PC-9 (cell line): ENCODE results near the gene ZBTB43. TPM values are rescaled to one million over a fixed set of nuclear protein-coding genes. Genes with fewer than 3 reads are reported as not detected.
A peak's percentile ranks its signal among the peaks of the same experiment; 100 is the strongest.

Experiments used
- BruUV-seq: library from RNA; stranded (reverse); fragments of 400-500 nt; replicated peaks from 2 replicates; lab custom pipeline; 2021; lab: Mats Ljungman, UMichigan
- CTCF ChIA-PET: fragments of 300-600 bp; sonication (Branson Sonifier 250); formaldehyde crosslinking; loops from one replicate; lab custom pipeline; 2022; ENCODE audit warnings: antibody characterized with exemption; lab: Charles Lee
- POLR2A ChIA-PET: fragments of 300-600 bp; sonication (Branson Sonifier 250); formaldehyde crosslinking; loops from one replicate; lab custom pipeline; 2022; ENCODE audit warnings: antibody characterized with exemption; ENCODE audit not compliant: unreplicated experiment; lab: Charles Lee
- DNase-seq, 2 experiments: peaks; one replicate each; pipeline versions ENCODE4 v3.0.0 to v3.0.0-alpha.2; 2015 to 2022; ENCODE audit warnings: mixed read lengths in 1 of 2
- H2AFZ ChIP-seq: fragments of 200-600 bp; sonication (generic); 2 replicates; pipeline ENCODE4 v1.8.1; 2017; ENCODE audit warnings: antibody characterized with exemption
- H3F3A ChIP-seq: fragments of 200-600 bp; sonication (generic); 2 replicates; pipeline ENCODE4 v1.8.1; 2017; ENCODE audit warnings: antibody characterized with exemption, mild to moderate bottlenecking, low read depth; ENCODE audit not compliant: insufficient read depth
- H3K27ac ChIP-seq: fragments of 200-600 bp; sonication (generic); 2 replicates; pipeline ENCODE4 v1.6.1; 2016; ENCODE audit warnings: mixed run types
- H3K27me3 ChIP-seq: fragments of 200-600 bp; sonication (generic); 2 replicates; pipeline ENCODE4 v1.6.1; 2016; ENCODE audit warnings: low read depth, mixed run types; ENCODE audit not compliant: insufficient read depth
- H3K36me3 ChIP-seq: fragments of 200-600 bp; sonication (generic); 2 replicates; pipeline ENCODE4 v1.6.1; 2016; ENCODE audit warnings: low read depth, mixed run types
- H3K4me1 ChIP-seq: fragments of 200-600 bp; sonication (generic); replicated peaks from 2 replicates; pipeline ENCODE4 v1.6.1; 2016; ENCODE audit warnings: mixed run types; ENCODE audit not compliant: insufficient read depth
- H3K4me2 ChIP-seq: fragments of 200-600 bp; sonication (generic); 2 replicates; pipeline ENCODE4 v1.6.1; 2017; ENCODE audit warnings: mixed run types
- H3K4me3 ChIP-seq: fragments of 200-600 bp; sonication (generic); 2 replicates; pipeline ENCODE4 v1.6.1; 2016; ENCODE audit warnings: mixed run types
- H3K79me2 ChIP-seq: fragments of 200-600 bp; sonication (generic); 2 replicates; pipeline ENCODE4 v1.6.1; 2017; ENCODE audit warnings: low read depth, mixed run types
- H3K9me2 ChIP-seq: fragments of 200-600 bp; sonication (generic); 2 replicates; pipeline ENCODE4 v1.8.1; 2017; ENCODE audit warnings: mild to moderate bottlenecking; ENCODE audit not compliant: insufficient read depth
- H3K9me3 ChIP-seq: fragments of 200-600 bp; sonication (generic); 2 replicates; pipeline ENCODE4 v1.8.1; 2016; ENCODE audit warnings: low read depth; ENCODE audit not compliant: insufficient read depth
- H4K20me1 ChIP-seq: fragments of 200-600 bp; sonication (generic); 2 replicates; pipeline ENCODE4 v1.8.1; 2017; ENCODE audit not compliant: insufficient read depth
- CTCF ChIP-seq: fragments of 200-600 bp; sonication (generic); conservative IDR thresholded peaks from 2 replicates; pipeline ENCODE4 v1.6.1; 2017; ENCODE audit warnings: mixed run types, antibody characterized with exemption, mild to moderate bottlenecking, moderate library complexity
- EZH2 ChIP-seq: fragments of 200-600 bp; sonication (generic); IDR thresholded peaks from 2 replicates; pipeline ENCODE4 v1.8.0; 2017; ENCODE audit warnings: antibody characterized with exemption, low read depth
- intact Hi-C: fragments of 100-400 bp; cut with micrococcal nuclease; formaldehyde crosslinking; loops from one replicate; pipeline ENCODE4 v1.10.0; 2022; ENCODE audit not compliant: unreplicated experiment
- total RNA-seq: library from RNA; stranded (reverse); gene quantifications from 2 replicates; pipeline ENCODE4 v1.2.3, GENCODE V29; 2021

Gene ZBTB43
- total RNA-seq, 1 experiment from 2014 or later, result 18.4 TPM

- no peak overlapping the region for H3K4me3 ChIP-seq
- H3K36me3 ChIP-seq, result no peaks in the 10 kb centered on the region
- H3K9me3 ChIP-seq, result no peaks in the 10 kb centered on the region
- H4K20me1 ChIP-seq, result no peaks in the 10 kb centered on the region
- CTCF ChIA-PET, result interaction anchor here (0.5 to 2.7 kb wide), 21 partner anchors 9 to 656 kb away, joined by 3 to 40 read pairs (median 4); partner anchors contain the start of gene ZBTB43
- H3K79me2 ChIP-seq, result no peaks in the 10 kb centered on the region
- no peaks in the 10 kb centered on the region for H3F3A ChIP-seq
- intact Hi-C loops, result loop anchor here (1.0 to 2.0 kb wide), 4 partner anchors 75 to 282 kb away; no protein-coding TSS in a partner anchor
- H3K27me3 ChIP-seq, result no peaks in the 10 kb centered on the region
- H2AFZ ChIP-seq, result no peak overlapping the region
- POLR2A ChIA-PET, result interaction anchor here (0.5 to 0.7 kb wide), 3 partner anchors 91 to 945 kb away, joined by 5 to 14 read pairs (median 5); no protein-coding TSS in a partner anchor
- DNase-seq, result peak; percentile 63 to 86
- no peaks in the 10 kb centered on the region for H3K9me2 ChIP-seq
- peak overlapping the region; percentile 48 for H3K4me2 ChIP-seq
- H3K27ac ChIP-seq, result no peak overlapping the region
- peak; percentile 96 for TF ChIP-seq CTCF
- TF ChIP-seq EZH2, result no peak
- BruUV-seq, result no TSS peak
- H3K4me1 ChIP-seq, result no peaks in the 10 kb centered on the region
These were observed 23.4 kb upstream of the ZBTB43 start for GRCh38 chr9:126781186-126782052.

- H3K4me2 ChIP-seq, result no peak overlapping the region
- no peak overlapping the region for H2AFZ ChIP-seq
- no peak overlapping the region for H3K4me3 ChIP-seq
- no peaks in the 10 kb centered on the region for H3K4me1 ChIP-seq
- no peaks in the 10 kb centered on the region for H3K79me2 ChIP-seq
- TF ChIP-seq EZH2 (no peak), CTCF (no peak; the same call in 1 of the 2 replicates)
- DNase-seq, result no peak
- no peaks in the 10 kb centered on the region for H3F3A ChIP-seq
- no peaks in the 10 kb centered on the region for H3K27me3 ChIP-seq
- no TSS peak for BruUV-seq
- no peak overlapping the region for H3K27ac ChIP-seq
- POLR2A ChIA-PET, result interaction anchor here (0.5 to 0.7 kb wide), 2 partner anchors 91 to 945 kb away, joined by 5 read pairs; no protein-coding TSS in a partner anchor
- H3K36me3 ChIP-seq, result no peaks in the 10 kb centered on the region
- CTCF ChIA-PET, result interaction anchor here (0.6 to 2.7 kb wide), 11 partner anchors 10 to 281 kb away, joined by 3 to 40 read pairs (median 4); partner anchors contain the start of gene ZBTB43
- no peaks in the 10 kb centered on the region for H3K9me2 ChIP-seq
- intact Hi-C loops, result loop anchor here (2.0 kb wide), 1 partner anchor 223 kb away; no protein-coding TSS in a partner anchor
- no peaks in the 10 kb centered on the region for H3K9me3 ChIP-seq
- H4K20me1 ChIP-seq, result no peaks in the 10 kb centered on the region
These were observed 22.8 kb upstream of the ZBTB43 start for GRCh38 chr9:126782053-126782388.

- H3K4me2 ChIP-seq, result no peak overlapping the region
These were observed 20.9 kb upstream of the ZBTB43 start for GRCh38 chr9:126783949-126784348.

More at GRCh38 chr9:126783949-126784348, 20.9 kb upstream of the ZBTB43 start:
- H3K36me3 ChIP-seq, result no peaks in the 10 kb centered on the region
- no peaks in the 10 kb centered on the region for H3K27me3 ChIP-seq
- H3K4me1 ChIP-seq, result peaks cover 12% of the 10 kb centered on the region
- no peaks in the 10 kb centered on the region for H3F3A ChIP-seq
- no peaks in the 10 kb centered on the region for H3K9me3 ChIP-seq
- BruUV-seq, result no TSS peak
- H3K9me2 ChIP-seq, result no peaks in the 10 kb centered on the region
- TF ChIP-seq EZH2 (no peak), CTCF (no peak)
- no peak for DNase-seq
- ChIA-PET POLR2A (interaction anchor here (0.7 kb wide), 1 partner anchor 252 kb away, joined by 3 read pairs; no protein-coding TSS in a partner anchor), CTCF (interaction anchor here (1.1 kb wide), 1 partner anchor 78 kb away, joined by 3 read pairs; no protein-coding TSS in a partner anchor)
- H3K4me3 ChIP-seq, result no peak overlapping the region
- H2AFZ ChIP-seq, result no peak overlapping the region
- intact Hi-C loops, result loop anchor here (2.0 kb wide), 1 partner anchor 225 kb away; no protein-coding TSS in a partner anchor
- no peaks in the 10 kb centered on the region for H4K20me1 ChIP-seq
- no peaks in the 10 kb centered on the region for H3K79me2 ChIP-seq
- no peak overlapping the region for H3K27ac ChIP-seq
